Transverse colon (tissue), 4 donors: Measurements from ENCODE around the gene UTP11. TPM values are rescaled to one million over a fixed set of nuclear protein-coding genes. Genes with fewer than 3 reads are reported as not detected.
A peak's percentile ranks its signal among the peaks of the same experiment; 100 is the strongest.
"Not testable (repeated sequence)": the region's sequence is repeated elsewhere in the genome, so short reads cannot be mapped to it uniquely, and the experiment has no call there.

ENCODE experiments used
- DNase-seq: peaks from one replicate; pipeline ENCODE4 v3.0.0-alpha.2; 2019
- H3K27ac ChIP-seq, 4 donors: fragments of 200-600 bp; sonication (generic); 2 replicates each; pipeline ENCODE4 v1.5.1; 2016 to 2018; ENCODE audit warnings: inconsistent platforms in 4 of 4
- H3K27me3 ChIP-seq: fragments of 200-600 bp; sonication (generic); 2 replicates; pipeline ENCODE4 v1.5.1; 2017; ENCODE audit warnings: inconsistent platforms
- H3K36me3 ChIP-seq, 4 donors: fragments of 200-600 bp; sonication (generic); 2 replicates each; pipeline ENCODE4 v1.5.1; 2017 to 2019; ENCODE audit warnings: inconsistent platforms in 4 of 4
- H3K4me1 ChIP-seq, 4 donors: fragments of 200-600 bp; sonication (generic); 2 replicates each; pipeline ENCODE4 v1.5.1; 2017 to 2020; ENCODE audit warnings: inconsistent platforms in 4 of 4
- H3K4me3 ChIP-seq, 4 donors: fragments of 200-600 bp; sonication (generic); 1 replicate in 1 of 4; 2 replicates in 3 of 4; pipeline versions ENCODE4 v1.5.1 to v1.6.1; 2017 to 2019; ENCODE audit warnings: inconsistent platforms in 4 of 4
- H3K9me3 ChIP-seq, 2 donors: fragments of 200-600 bp; sonication (generic); 2 replicates each; pipeline ENCODE4 v1.5.1; 2017 to 2019; ENCODE audit warnings: inconsistent platforms in 2 of 2
- EP300 ChIP-seq: sonication (generic); formaldehyde crosslinking; IDR thresholded peaks from one replicate; pipeline ENCODE4 v1.6.1; 2017; ENCODE audit warnings: antibody characterized with exemption, low read depth
- POLR2A ChIP-seq: fragments of 450-650 bp; IDR thresholded peaks from one replicate; pipeline ENCODE4 v1.6.1; 2016; ENCODE audit warnings: antibody characterized with exemption, mild to moderate bottlenecking, moderate library complexity
- POLR2AphosphoS5 ChIP-seq, 3 donors: sonication (generic); formaldehyde crosslinking; IDR thresholded peaks; one replicate each; pipeline ENCODE4 v1.6.1; 2016; ENCODE audit warnings: antibody characterized with exemption in 3 of 3
- WGBS, 2 donors: methylation state at CpG; one replicate each; pipeline ENCODE4 v1.1.5; 2018; ENCODE audit warnings: low coverage in 1 of 2; 5-methylcytosine and 5-hydroxymethylcytosine counted together
- in situ Hi-C, 4 donors: fragments of 200-750 bp; cut with MboI; loops; one replicate each; pipeline versions ENCODE4 v1.15.0 to v1.15.1; 2017; ENCODE audit warnings: low sequenced_read_pairs in 3 of 4, low pct_ligation_motif_present in 1 of 4, low pct_unique_long_range_greater_than_20kb in 1 of 4
- intact Hi-C: fragments of 100-400 bp; cut with DNase I; formaldehyde crosslinking; loops from one replicate; pipeline ENCODE4 v1.15.1; 2023; ENCODE audit warnings: low total_unique reads
- total RNA-seq, 4 donors: library from RNA; depleted of rRNA; stranded (reverse); fragments of >200 nt; gene quantifications; one replicate each; pipeline ENCODE4 v1.1.0, GENCODE V29; 2016
- TF ChIP-seq, protein P1 (sequence below), 5 experiments: fragments of 200-600 bp in 3 of 5; fragments of 450-650 bp in 2 of 5; sonication (generic) in 3 of 5; IDR thresholded peaks; 1 replicate in 2 of 5; 2 replicates in 3 of 5; pipeline ENCODE4 v1.5.1; 2016 to 2017; ENCODE audit warnings: antibody characterized with exemption in 5 of 5, inconsistent platforms in 3 of 5, mild to moderate bottlenecking in 2 of 5, moderate library complexity in 1 of 5

The UTP11 gene
- total RNA-seq, 4 donors from 2014 or later = 3.2 to 22.2 (median 15.3) TPM

DNA sequence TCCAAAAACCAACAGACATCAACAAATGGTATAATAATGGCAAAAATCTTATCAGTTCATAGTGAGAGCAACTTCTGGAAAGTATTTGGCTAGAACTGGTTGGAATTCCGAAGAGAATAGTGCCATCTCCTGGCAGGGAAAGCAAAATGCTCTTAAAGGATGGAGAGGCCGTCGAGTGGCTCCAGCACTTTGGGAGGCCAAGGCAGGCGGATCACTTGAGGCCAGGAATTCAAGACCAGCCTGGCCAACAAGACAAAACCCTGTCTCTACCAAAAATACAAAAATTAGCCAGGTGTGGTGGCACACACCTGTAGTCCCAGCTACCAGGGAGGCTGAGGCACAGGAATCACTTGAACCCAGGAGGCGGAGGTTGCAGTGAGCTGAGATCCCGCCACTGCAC, 37.5 kb upstream of the UTP11 start:
- intact Hi-C loops = not testable (repeated sequence)

DNA sequence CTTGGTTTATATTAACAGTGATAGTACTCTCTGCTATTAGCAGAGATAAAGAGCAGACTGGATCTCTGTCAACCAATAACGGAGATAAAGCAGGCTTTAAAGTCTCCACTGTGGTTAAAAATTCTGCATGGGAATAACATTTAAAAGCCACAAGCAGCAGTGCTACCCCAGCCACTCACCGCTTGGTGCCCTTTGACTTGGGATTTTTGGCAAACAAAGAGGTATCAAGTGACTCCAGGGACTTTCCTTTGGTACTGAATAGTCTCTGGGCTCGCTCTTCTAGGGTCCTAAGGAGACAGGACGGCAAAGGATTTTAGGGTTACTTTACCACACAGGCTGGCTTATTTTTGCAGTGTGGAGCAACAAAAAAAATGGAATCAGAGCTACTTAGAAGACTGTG, 34.0 kb upstream of the UTP11 start:
- in situ Hi-C loops = no loop called here
- H3K27ac ChIP-seq = no peak overlapping the region
- no peaks in the 10 kb centered on the region for H3K9me3 ChIP-seq
- TF ChIP-seq, protein P1, sequence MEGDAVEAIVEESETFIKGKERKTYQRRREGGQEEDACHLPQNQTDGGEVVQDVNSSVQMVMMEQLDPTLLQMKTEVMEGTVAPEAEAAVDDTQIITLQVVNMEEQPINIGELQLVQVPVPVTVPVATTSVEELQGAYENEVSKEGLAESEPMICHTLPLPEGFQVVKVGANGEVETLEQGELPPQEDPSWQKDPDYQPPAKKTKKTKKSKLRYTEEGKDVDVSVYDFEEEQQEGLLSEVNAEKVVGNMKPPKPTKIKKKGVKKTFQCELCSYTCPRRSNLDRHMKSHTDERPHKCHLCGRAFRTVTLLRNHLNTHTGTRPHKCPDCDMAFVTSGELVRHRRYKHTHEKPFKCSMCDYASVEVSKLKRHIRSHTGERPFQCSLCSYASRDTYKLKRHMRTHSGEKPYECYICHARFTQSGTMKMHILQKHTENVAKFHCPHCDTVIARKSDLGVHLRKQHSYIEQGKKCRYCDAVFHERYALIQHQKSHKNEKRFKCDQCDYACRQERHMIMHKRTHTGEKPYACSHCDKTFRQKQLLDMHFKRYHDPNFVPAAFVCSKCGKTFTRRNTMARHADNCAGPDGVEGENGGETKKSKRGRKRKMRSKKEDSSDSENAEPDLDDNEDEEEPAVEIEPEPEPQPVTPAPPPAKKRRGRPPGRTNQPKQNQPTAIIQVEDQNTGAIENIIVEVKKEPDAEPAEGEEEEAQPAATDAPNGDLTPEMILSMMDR (IDR thresholded peaks at IDR 0.05) = no peak
- TF ChIP-seq EP300 = no peak
- no peak for TF ChIP-seq POLR2AphosphoS5 (IDR thresholded peaks at IDR 0.05)
- no peak for TF ChIP-seq POLR2A
- peaks cover 0 to 84% (median 38%) of the 10 kb centered on the region in 4 donors for H3K36me3 ChIP-seq
- WGBS, 2 donors = 92 to 96% methylated on average over 4 of the region's 4 CpGs
- intact Hi-C loops = no loop called here
- H3K27me3 ChIP-seq = no peaks in the 10 kb centered on the region
- H3K4me3 ChIP-seq = no peak overlapping the region
- DNase-seq = no peak
- peaks cover 0 to 3% (median 0%) of the 10 kb centered on the region in 4 donors for H3K4me1 ChIP-seq

More for the DNA sequence above, 37.5 kb upstream of the UTP11 start:
- H3K4me1 ChIP-seq, H3K27ac ChIP-seq, in situ Hi-C loops, H3K9me3 ChIP-seq, H3K4me3 ChIP-seq, H3K27me3 ChIP-seq, DNase-seq: not testable (repeated sequence)
- TF ChIP-seq, protein P1 (IDR thresholded peaks at IDR 0.05) = peak; percentile 49 to 57 (median 50)
- WGBS, 2 donors = 56 to 60% methylated on average over 5 to 6 of the region's 6 CpGs
- H3K36me3 ChIP-seq = peaks cover 0 to 61% (median 27%) of the 10 kb centered on the region in 4 donors

GRCh38 chr1:37983546-37983945, 29.0 kb upstream of the UTP11 start:
- TF ChIP-seq, protein P1 (IDR thresholded peaks at IDR 0.05) = no peak
- TF ChIP-seq POLR2A = no peak
- no peak for TF ChIP-seq POLR2AphosphoS5 (IDR thresholded peaks at IDR 0.05)
- TF ChIP-seq EP300 = no peak
- H3K27me3 ChIP-seq = no peaks in the 10 kb centered on the region
- H3K36me3 ChIP-seq = peaks cover 0 to 85% (median 39%) of the 10 kb centered on the region in 4 donors
- 98 to 100% methylated on average over 2 of the region's 2 CpGs for WGBS, 2 donors
- no peak for DNase-seq
- H3K4me3 ChIP-seq = no peak overlapping the region
- H3K9me3 ChIP-seq = no peaks in the 10 kb centered on the region
- no peak overlapping the region for H3K27ac ChIP-seq
- in situ Hi-C loops (no loop called here), intact Hi-C loops (no loop called here)
- peaks cover under 1 to 10% (median 4%) of the 10 kb centered on the region in 4 donors for H3K4me1 ChIP-seq

GRCh38 chr1:37987679-37988078, 24.9 kb upstream of the UTP11 start:
- H3K27me3 ChIP-seq = no peaks in the 10 kb centered on the region
- intact Hi-C loops (no loop called here), in situ Hi-C loops (no loop called here)
- H3K4me3 ChIP-seq = no peak overlapping the region
- WGBS, 2 donors = 29 to 50% methylated on average over 1 of the region's 1 CpG
- peaks cover 9 to 23% (median 14%) of the 10 kb centered on the region in 4 donors for H3K4me1 ChIP-seq
- DNase-seq = no peak
- TF ChIP-seq POLR2AphosphoS5 (IDR thresholded peaks at IDR 0.05) = no peak
- TF ChIP-seq, protein P1 (IDR thresholded peaks at IDR 0.05) = no peak
- no peak for TF ChIP-seq POLR2A
- TF ChIP-seq EP300 = no peak
- H3K9me3 ChIP-seq = no peaks in the 10 kb centered on the region
- no peak overlapping the region for H3K27ac ChIP-seq
- H3K36me3 ChIP-seq = peaks cover 0 to 45% (median 21%) of the 10 kb centered on the region in 4 donors
